RKO (cell line): ENCODE results near the gene BZW1.

Source experiments
- DNase-seq: peaks from one replicate; pipeline ENCODE4 v3.0.0-alpha.2; 2016; ENCODE audit warnings: low spot score

Gene BZW1

DNA sequence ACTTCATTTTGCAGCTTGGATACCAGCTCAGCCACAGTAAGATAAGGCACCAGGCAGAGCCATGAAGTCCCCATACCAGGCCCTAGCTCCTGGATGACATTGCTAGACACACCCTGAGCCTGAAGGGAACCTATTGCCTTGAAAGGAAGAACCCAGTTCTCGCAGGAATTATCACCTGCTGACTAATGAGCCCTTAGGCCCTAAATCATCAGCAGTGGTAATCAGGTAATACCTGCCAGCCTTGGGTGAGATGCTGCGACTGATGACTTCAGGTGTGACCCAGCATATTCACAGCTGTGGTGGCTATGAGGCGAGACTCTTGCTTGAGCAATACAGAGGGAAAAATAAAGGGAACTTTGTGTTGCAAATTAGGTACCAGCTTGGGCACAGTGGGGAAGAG lies 27.8 kb downstream of the BZW1 start:
- no peak for DNase-seq

DNA sequence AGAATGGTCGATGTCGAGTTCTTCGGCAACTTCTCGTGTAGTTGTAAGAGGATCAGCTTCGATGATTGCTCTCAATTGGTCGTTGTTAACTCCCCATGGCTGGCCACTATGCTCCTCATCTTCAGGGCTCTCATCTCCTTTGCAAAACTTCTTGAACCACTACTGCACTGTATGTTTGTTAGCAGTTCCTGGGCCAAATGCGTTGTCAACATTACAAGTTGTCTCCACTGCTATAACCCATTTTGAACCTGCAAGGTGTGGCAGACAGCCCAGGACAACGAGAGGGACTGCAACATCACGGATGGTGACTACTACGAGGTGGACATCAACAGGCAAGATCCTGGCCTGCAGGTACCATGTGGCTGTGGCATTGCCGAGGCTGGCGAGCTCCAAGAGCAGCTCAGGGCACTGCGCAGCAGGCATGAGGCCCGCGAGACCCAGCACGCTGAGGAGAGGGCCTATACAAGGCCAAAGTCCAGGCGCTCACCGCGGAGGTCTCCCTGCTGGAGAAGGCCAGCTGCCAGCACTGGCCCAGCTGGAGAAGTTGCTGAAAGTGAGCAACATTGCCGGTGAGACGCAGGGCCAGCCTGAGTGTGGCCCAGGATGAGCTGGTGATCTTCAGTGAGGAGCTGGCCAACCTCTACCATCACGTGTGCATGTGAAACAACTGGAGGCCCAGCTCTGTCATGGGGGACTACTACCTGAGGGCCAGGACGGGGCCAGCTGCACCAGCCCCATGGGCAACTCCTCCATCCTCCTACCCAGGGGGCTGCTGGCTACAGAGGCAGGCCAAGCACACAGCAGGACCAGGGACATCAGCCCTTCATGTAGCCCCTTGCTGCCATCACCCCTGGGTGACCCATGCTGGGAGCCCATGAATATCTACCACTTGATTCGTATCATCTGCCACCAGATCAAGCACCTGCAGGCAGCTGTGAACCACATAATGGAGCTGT lies 32.6 kb downstream of the BZW1 start:
- no peak for DNase-seq

DNA sequence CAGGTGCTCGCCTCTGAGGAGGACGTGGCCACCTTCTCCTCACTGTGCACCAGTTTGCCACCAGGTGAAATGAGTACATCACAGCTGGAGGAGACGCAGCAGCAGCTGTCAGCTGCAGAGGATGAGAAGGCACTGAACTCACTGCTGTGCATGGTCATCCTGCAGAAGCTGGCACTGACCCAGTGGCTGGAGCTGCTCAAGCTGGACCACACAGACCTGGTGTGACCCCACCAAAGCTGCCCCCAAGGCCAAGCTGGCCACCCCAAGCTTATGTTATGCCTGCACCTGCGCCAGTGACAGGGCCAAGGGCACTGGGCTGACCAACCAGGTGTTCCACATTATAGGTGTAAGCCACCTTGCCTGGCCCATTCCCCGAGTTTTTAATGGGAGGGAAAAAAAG lies 33.5 kb downstream of the BZW1 start:
- DNase-seq = no peak

DNA sequence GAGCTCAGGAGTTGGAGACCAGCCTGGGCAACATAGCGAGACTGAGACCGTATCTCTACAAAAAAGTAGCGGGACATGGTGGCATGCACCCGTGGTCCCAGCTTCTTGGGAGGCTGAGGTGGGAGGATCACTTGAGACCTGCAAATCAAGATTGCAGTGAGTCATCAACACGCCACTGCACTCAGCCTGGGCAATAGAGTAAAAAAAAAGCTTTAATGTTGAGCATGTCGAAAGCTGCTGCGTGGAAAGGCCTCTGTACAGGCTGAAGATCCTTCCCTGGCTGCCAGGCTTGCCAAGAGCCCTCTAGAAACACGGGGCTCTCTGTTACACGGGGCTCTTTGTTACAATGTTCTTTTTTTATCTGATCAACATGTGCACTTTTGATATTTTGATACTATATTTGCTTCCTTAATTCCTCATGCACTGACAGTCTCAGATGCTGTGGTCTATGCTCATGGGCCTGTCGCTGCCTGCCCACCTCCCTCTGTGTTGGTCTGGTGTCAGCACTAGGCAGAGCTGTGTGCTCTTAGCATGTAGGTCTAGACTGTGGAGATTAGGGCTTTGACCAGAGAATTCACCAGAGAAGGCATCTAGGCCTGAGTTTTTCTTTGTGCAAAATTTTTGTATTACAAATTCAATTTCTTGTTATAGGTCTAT lies 34.1 kb downstream of the BZW1 start:
- DNase-seq = no peak

DNA sequence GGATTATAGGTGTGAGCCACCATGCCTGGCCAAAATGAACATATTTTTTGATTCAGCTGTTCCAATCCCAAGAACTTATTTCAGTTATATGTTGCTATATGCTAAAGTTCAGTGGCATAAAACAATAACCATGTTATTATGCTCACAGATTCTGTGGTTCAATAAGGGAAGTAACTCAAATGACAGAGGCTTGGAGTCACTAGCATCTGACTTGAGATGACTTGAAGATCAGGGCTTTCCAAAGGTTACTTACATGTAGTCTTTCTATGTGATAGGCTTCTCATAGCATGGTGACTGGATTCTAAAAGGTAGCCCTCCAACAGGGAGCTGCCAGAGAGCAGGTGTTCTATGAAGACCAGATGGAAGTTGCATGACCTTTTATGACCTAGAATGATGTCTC lies 35.6 kb downstream of the BZW1 start:
- DNase-seq = no peak

DNA sequence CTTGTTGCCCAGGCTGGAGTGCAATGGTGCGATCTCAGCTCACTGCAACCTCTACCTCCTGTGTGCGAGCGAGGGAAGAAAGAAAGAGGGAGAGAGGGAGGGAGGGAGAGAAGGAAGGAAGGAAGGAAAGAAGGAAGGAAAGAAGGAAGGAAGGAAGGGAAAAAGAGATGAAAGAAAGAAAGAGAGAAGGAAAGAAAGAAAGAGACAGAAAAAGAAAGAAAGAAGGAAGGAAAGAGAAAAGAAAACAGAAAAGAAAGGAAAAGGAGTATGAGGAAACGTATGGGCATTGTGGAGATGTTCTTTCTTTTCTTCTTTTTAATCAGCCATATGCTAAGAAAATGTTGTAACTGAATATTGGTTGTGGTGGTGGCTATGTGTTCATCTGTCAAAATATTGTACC lies 36.2 kb downstream of the BZW1 start:
- no peak for DNase-seq

DNA sequence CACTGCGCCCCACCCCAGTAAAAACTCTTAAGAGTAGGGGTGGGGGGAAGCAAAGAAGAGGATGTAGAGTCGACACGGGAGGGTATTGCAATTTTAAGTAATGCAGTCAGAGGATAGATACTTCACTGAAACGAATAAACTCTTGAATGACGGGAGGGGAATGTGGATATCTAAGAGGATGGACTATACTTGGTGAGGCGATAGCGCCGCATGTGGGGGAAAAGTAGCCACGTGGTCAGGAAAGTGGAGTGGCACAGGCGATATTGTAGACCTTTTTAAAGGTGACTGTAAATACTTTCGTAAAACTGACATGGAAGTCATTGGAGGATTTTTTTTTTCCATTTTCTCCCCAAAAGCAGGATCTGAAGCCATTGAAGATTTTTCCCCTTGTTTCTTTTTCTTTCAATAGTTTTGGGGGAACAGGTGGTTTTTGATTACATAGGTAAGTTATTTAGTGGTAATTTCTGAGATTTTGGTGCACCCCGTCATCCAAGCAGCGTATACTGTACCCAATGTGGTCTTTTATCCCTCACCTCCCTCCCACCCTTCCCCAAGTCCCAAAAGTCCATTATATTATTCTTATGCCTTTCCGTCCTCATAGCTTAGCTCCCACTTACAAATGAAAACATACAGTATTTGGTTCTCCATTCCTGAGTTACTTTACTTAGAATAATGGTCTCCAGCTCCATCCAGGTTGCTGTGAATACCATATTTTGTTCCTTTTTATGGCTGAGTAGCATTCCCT lies 39.0 kb downstream of the BZW1 start:
- DNase-seq = no peak

DNA sequence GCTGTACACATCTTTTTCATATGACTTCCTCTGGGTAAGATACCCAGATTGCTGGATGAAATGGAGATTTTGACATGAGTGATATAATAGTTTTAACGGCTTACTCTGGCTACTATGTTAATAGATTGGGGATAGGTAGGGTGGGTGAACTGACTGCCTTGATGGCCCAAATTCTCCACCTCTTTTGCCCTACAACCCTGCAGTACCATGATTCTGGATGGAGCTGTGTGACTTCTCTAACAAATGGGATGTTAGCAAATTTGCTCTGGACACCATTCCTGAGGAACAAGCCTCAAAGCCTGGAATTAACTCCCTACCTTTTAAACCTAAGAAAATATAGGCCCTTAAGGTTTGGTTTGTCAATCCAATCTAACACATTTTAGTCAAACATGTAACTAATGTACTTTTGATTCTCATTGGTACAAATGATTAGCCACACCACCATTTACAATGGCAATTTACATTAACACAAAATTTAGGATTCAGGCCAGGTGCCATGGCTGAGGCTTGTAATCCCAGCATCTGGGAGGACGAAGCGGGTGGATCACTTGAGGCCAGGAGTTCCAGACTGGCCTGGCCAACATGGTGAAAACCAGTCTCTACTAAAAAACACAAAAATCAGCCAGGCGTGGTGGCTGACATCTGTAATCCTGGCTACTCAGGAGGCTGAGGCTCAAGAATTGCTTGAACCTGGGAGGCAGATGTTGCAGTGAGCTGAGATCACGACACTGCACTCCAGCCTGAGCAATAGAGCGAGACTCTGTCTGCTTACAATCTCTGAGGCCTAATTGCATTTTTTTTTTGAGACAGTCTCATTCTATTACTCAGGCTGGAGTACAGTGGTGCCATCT lies 39.9 kb downstream of the BZW1 start:
- DNase-seq = no peak

DNA sequence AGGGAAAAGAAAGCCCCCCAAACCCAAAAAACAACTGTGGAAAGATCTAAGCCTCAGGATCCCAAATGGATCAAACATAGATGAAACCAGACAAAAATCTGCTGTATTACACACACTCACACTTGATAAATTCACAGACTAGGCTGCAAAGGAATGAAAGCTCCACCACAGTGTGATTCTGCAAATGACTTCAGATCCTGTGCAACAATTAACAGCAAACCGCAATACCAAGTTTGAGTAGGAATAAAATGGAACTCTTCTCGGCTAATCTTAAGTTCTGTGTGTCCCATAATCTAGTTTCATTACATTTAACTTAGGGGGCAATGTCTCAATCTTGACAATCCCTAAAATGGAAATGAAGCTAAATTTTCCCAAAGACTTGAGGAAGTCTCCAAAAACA lies 40.9 kb downstream of the BZW1 start:
- DNase-seq = no peak

DNA sequence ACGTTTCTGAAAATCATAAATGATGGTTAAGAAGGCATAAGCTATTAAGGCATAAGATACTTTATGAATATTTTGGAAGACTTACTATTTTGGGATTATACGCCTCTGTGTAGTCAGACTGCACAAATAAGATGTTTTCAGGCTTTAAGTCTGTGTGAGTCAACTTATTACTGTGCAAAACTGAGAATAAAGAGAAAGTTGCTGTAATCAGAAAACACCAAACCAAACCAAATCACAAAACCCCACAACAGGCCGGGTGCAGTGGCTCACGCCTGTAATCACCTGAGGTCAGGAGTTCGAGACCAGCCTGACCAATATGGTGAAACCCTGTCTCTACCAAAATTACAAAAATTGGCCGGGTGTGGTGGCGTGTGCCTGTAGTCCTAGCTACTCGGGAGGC lies 45.1 kb downstream of the BZW1 start:
- DNase-seq = no peak

DNA sequence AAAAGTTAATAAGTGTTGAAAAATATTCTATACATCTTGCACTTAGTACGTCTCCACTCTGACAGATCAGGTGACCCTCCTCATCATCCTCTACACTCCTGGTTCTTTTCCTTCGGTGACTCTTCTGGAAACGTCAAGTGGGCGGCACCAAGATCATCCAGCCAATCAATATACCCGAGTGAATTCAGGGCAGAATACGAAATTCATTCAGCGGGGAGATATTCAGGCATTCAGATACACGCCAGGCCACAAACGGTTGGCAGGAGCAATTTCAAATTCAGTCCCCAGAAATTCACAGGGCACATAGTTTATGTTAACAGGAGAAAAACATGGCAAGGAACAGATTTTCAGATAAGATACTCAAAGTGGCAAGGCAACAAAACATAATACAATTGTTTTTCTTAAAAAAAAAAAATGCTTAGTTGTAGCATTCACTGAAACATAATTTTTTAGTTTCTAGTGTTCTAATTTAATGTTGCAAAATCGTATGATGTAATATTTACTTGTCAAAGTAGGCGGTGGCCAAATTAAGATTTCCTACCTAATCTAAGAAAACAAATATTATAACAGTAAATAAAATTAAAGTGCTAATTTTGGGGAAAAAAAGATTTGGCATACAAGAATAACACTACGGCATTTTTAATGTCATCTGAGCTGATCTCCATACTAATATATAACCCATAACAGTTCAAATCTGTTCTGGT lies 48.5 kb downstream of the BZW1 start:
- no peak for DNase-seq

DNA sequence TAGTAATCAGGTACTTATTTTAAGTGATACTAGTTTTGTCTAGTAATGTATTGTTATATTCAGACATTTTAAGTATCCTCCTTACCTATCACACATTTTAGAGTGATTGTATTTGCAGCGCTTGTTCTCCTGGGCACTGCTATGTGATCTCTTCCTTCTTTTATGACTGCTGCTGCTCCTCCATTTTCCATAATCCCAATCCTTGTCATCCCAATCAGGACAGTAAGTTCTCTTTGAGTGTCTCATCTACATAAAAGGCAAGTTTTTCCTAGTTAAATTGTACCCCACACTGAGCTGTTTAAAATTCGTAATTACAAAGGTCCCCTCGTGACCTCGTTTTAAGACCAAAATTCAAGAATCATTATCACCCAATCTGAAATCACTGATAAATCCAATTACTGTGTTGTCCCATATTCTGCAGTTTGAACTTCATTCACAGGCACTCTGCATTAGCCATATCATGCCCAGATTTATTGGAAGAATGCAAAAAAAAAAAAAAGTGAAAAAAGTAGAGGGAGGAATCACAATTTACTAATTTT lies 50.0 kb downstream of the BZW1 start:
- peak; percentile 29 for DNase-seq

DNA sequence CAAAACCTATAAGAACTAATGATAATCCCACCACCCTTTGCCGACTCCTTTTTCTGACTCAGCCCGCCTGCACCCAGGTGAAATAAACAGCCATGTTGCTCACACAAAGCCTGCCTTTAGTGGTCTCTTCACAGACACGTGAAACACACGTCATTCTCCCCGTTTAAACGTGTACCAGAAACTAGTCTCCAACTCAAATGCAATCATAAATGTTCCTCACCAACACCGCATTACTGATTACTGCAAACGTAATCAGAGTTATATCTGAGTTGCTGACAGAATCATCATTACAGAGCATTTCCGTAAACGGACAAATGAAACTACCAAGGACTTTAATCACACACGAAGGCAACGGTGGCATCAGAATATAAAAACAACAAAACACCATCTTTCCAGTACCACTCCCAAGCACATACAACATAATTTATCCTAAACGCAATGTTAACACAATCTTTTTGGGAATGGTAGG lies 50.9 kb downstream of the BZW1 start:
- DNase-seq = peak; percentile 86

DNA sequence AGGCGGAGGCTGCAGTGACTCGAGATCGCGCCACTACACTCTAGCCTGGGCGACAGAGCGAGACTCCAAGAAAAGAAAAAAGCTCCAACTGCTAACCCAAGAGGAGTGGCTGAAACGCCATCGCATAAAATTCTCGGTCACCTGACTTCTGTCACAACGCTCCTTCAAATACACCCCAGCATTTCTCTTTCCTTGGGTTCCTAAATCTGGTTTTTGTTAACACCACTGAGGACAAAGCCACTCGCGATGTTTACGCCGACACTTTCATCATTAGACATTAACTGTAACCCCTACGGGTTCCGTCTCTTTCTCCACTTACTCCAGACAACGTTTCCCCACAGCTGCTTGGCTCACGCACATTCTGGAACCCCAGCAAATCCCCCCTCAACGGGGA lies 52.1 kb downstream of the BZW1 start:
- peak; percentile 35 for DNase-seq

DNA sequence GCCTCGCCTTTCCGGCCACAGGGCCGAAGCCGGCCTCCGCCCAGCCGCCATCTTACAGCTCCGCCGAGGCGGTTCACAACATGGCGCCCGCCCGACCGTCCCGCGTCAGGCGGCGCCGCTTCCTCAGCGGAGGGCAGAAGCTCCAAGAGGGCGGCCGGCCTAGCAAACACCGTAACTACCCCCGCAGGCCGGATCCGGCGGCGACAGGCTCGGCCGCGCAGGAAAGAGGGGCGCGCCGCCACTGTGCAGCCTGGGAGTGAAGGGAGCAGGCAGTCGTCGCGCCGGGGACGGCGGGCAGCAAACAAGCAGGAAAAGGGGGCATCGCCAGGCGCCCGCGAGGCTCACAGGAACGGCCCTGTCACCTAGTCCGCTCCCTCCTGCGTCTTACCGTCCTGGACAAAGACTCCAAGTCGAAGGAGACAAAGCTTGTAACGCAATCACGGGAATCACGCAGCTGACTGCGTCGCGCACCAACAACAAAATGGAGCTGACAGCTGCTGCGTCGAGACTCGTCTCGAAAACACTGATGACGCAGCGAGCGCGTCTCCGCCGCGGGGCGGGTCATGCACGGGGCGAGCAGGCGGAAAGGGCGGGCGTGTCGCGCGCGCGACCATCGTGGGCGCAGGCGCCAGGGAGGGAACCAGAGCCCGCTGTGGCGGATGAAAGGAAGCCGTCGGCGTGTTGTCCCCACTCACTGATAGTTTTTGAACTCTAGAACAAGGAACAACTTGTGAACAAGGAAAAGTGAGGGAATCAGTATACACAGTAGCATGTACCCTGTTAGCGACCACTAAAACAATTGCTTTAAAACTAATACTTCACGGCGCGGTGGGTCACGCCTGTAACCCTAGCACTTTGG lies 52.7 kb downstream of the BZW1 start, which contains the start of gene CLK1:
Gene CLK1 (minus strand): TSS at position 483 of the 859 bp plus-strand sequence. CDS start 2,796 bp downstream, outside the sequence.
- peak; percentile 92 for DNase-seq

DNA sequence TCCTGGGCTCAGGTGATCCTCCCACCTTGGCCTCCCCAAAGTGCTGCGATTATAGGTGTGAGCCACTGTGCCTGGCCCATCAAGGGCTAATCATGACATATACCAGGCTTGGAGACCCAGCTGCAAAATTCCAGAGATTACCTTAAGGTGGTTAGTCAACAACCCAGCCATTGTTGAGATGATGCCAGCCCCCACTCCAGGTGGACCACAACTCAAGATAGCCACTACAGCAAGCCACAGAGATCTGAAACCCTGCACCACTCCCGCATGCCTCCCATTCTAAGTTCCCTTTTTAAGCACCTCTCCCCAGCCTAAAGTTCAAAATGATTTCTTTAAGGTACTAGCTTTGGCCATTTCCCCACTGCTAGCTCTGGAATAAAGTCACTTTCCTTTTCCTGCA lies 57.3 kb downstream of the BZW1 start:
- no peak for DNase-seq

DNA sequence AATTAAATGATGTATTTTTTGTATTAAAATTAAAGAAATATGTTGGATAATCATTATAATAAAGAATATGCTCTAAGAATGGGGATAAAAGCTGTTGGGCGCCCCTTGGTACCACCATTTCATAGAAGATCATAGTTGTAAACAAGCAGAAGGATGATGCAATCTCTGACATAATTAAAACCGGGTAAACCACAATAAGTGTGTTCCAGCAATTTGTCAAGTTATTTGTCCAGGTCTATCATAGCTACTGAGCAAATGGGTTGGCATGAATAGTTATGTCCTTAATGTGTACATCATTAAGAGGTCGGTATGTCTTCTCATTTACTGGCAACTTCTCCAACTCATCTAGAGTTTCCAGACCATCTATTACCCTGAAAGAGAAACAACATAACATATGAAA lies 59.4 kb downstream of the BZW1 start:
- DNase-seq = no peak

DNA sequence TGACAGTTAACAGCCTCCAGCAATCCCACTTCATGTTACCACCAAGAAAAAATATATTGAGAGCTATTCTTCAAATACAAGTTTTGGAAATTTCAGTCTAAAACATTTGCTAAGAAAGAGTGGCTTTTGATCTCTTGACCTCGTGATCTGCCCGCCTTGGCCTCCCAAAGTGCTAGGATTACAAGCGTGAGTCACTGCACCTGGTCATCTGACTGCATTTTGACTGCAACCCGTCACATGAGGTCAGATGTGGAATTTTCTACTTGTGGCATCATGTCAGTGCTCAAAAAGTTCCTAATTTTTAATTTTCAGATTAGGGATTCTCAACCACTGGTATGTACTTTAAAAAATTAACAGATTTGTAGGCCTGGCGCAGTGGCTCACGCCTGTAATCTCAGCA lies 61.9 kb downstream of the BZW1 start:
- no peak for DNase-seq
